ENCODE results near the gene HOXD8.

HOXD8 gene

GRCh38 chr2:176178038-176178756 lies 48.7 kb downstream of the HOXD8 start (continued):
- TF ChIP-seq REST (tag by site-specific recombination; IDR thresholded peaks at IDR 0.05) (no peak), ZNF664 (tag by site-specific recombination; IDR thresholded peaks at IDR 0.05) (no peak), SP7 (tag by site-specific recombination; IDR thresholded peaks at IDR 0.05) (peak; percentile 36), ZFHX2 (tag by site-specific recombination; conservative IDR thresholded peaks at IDR 0.05) (0 out of 2 replicates have a peak, but pooled peaks have one; percentile 35), REPIN1 (tag by site-specific recombination; IDR thresholded peaks at IDR 0.05; ENCODE audit: low read depth) (no peak), KLF16 (tag by site-specific recombination; IDR thresholded peaks at IDR 0.05) (no peak), GLIS1 (tag by site-specific recombination; IDR thresholded peaks at IDR 0.05) (no peak), ZFP37 (tag by site-specific recombination; IDR thresholded peaks at IDR 0.05) (no peak), GLI2 (tag by site-specific recombination; IDR thresholded peaks at IDR 0.05; ENCODE audit: borderline replicate concordance, low read depth) (no peak)

GRCh38 chr2:176178757-176179295 lies 49.3 kb downstream of the HOXD8 start:
- CTCF ChIA-PET, result interaction anchor here (0.9 kb wide), 1 partner anchor 10 kb away, joined by 3 read pairs; the partner anchor contains the start of gene HOXD1
- Histone ChIP-seq H3K36me3 (ENCODE audit: control insufficient read depth in 2 of 2, insufficient read depth in 1 of 2, low read length in 2 of 2) (peaks cover 0 to 11% of the 10 kb centered on the region in 2 experiments; a peak in 1 of 3 replicates), H3K4me1 (ENCODE audit: control insufficient read depth, insufficient read depth, low read length) (peaks cover 4% of the 10 kb centered on the region; the same call in 1 of the 2 replicates), H3K4me3 (ENCODE audit: low read depth, low read length) (no peak overlapping the region), H3K9me3 (ENCODE audit: control insufficient read depth, insufficient read depth, low read depth, low read length) (no peaks in the 10 kb centered on the region), H3K27ac (ENCODE audit: extremely low read depth, low read depth, low read length) (peak overlapping the region; percentile 69; the same call in 1 of the 2 replicates)
- TF ChIP-seq SP7 (tag by site-specific recombination; IDR thresholded peaks at IDR 0.05), result 0 out of 2 replicates have a peak, but pooled peaks have one; percentile 11
- no peak for TF ChIP-seq PRDM10 (tag by site-specific recombination; IDR thresholded peaks at IDR 0.05)
- no peak for TF ChIP-seq ZNF2 (tag by site-specific recombination; IDR thresholded peaks at IDR 0.05)
- TF ChIP-seq ZNF48 (tag by site-specific recombination; IDR thresholded peaks at IDR 0.05), result no peak
- no peak for TF ChIP-seq ZNF692 (tag by site-specific recombination; IDR thresholded peaks at IDR 0.05)
- TF ChIP-seq KLF10 (tag by site-specific recombination; IDR thresholded peaks at IDR 0.05), result 0 out of 2 replicates have a peak, but pooled peaks have one; percentile 11
- no peak for TF ChIP-seq ZNF433 (tag by site-specific recombination; IDR thresholded peaks at IDR 0.05; ENCODE audit: low read depth)
- TF ChIP-seq ZNF391 (tag by site-specific recombination; IDR thresholded peaks at IDR 0.05; ENCODE audit: borderline replicate concordance, low read depth), result no peak
- no peak for TF ChIP-seq ZFP3 (tag by site-specific recombination; IDR thresholded peaks at IDR 0.05; ENCODE audit: low read depth)
- no peak for TF ChIP-seq ZNF174 (tag by site-specific recombination; IDR thresholded peaks at IDR 0.05)
- TF ChIP-seq SALL2 (tag by site-specific recombination; IDR thresholded peaks at IDR 0.05; ENCODE audit: borderline replicate concordance), result no peak
- TF ChIP-seq BCL6B (tag by site-specific recombination; IDR thresholded peaks at IDR 0.05), result no peak
- TF ChIP-seq ZNF488 (tag by site-specific recombination; IDR thresholded peaks at IDR 0.05), result no peak
- POLR2A ChIA-PET, result interaction anchor here (1.6 kb wide), 1 partner anchor 9 kb away, joined by 4 read pairs; the partner anchor contains the start of gene HOXD1
